GM18526 (cell line): Measurements from ENCODE around the gene SGMS1.

Experiments
- POLR2A ChIP-seq: IDR thresholded peaks from 3 replicates; pipeline ENCODE4 v1.6.1; 2011; ENCODE audit not compliant: insufficient read length; ENCODE audit errors: extremely low read depth

The SGMS1 gene

DNA sequence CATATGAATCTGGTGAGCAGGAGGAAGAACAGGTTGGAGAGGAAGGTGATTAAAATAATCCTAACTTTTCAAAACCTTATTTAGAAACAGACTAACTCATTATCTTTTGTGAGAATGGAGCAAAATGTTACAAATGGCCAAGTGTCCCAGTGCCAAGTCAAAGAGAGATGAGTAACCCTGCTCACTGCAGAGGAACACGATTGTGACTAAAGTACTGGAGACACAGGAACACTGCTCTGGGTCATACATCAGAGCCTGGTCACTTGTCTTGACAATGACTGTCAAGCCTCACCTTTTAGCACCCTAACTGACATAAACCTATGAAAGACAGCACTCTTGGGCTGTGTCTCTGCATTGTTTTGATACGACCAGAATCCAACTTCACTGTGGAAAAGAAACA is 108.8 kb downstream of the SGMS1 start:
- TF ChIP-seq POLR2A: no peak

- no peak for TF ChIP-seq POLR2A
Measured at GRCh38 chr10:50513956-50514355, 109.8 kb downstream of the SGMS1 start.

DNA sequence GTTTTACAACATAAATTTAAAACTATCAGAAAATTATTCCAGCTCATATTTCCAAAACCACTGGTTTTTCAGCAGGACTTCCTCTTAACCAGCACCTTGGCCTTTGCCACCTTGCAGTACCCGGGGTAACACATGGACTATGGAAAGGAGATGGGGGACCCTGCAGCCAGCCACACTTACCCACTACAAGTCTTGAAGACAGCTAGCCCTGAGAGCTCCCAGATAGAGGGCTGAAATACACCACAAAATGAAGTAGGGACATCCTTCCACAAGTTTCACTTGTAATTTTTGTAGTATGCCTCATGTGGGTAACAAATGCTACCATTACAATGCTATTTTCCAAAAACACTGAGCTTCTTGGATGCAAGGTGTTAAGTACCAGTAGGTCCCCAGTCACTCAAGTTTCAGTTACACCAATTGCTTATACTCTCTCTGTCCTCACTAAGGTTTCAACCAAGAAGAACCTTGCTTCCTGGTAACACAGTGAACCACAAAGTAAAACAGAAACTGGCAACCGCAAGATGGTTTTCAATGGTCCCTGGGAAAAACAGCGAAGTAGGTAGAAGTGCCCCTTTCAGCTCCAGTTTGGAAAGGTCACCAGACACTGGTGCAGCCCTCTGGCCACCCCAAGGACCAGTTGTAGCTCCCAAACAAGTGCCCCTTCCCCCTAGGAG is 110.9 kb downstream of the SGMS1 start:
- TF ChIP-seq POLR2A: no peak

GRCh38 chr10:50512214-50512595 is 111.6 kb downstream of the SGMS1 start:
- TF ChIP-seq POLR2A: no peak

DNA sequence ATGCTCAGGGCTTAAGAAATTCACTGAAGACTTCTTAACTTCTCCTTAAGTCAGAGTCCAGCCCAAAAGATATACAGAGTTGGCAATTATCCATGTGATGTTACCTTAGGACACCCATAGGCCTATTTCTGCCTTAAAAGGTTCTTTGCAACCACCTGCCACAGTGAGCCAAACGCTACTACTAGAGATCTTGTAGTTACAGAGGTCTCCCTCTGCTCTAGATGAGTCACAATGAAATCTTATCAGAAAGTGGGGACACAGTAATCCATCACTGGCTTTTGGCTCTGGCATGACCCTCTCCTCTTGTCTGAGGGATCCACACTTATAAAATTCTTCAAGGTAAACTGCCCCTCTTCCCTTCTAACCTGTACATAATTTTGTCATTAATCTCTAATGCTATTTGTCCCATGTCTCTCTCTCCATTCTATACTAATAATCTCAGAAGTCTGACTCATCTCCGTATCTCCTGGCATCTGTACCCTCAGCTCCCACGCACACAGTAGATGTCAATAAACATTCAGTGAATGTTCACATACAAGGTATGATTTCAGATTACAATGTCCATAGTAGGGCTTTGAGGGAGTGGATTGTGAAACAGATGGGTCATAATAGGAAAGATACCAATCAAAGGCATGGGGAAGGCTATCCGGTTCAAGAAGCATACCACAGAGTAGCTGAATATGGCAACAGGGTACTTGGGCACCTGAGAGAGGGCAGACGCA is 112.1 kb downstream of the SGMS1 start:
- no peak for TF ChIP-seq POLR2A

- no peak for TF ChIP-seq POLR2A
Measured at GRCh38 chr10:50510517-50511473, 113.0 kb downstream of the SGMS1 start.

DNA sequence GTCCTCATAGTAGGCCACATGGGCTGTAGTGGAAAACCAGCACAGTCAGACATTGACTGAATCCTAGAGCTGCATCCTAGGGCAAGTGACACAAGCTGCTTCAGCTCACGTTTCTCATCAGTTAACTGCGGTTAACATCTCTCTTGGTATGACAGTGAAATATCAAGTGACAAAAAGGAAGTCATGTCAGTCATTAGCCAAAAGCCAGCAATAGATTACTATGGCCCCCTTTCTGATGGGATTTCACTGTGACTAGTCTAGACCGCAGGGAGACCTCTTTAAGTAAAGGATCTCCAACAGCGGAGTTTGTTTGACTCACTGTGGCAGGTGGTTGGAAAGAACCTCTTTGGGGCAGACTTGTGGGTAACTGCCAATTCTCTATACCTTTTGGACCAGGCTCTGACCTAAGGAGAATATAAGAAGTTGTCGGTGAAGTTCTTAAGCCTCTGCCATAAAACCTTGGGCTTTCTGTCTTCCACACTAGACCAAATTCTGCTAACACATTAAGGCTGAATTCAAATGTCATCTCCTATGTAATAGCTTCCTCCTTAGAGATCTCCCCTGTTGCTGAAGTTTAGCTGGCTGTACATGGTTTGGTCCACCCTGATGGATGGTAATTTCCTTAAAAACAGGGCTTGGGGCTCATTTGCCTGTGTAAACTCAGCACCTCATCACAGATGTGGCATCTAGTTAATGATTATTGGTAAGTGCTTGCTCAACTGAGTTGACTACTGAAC is 115.3 kb downstream of the SGMS1 start:
- no peak for TF ChIP-seq POLR2A

GRCh38 chr10:50506861-50507573 is 116.7 kb downstream of the SGMS1 start:
- no peak for TF ChIP-seq POLR2A

- no peak for TF ChIP-seq POLR2A
Measured at GRCh38 chr10:50504389-50504788, 119.4 kb downstream of the SGMS1 start.

DNA sequence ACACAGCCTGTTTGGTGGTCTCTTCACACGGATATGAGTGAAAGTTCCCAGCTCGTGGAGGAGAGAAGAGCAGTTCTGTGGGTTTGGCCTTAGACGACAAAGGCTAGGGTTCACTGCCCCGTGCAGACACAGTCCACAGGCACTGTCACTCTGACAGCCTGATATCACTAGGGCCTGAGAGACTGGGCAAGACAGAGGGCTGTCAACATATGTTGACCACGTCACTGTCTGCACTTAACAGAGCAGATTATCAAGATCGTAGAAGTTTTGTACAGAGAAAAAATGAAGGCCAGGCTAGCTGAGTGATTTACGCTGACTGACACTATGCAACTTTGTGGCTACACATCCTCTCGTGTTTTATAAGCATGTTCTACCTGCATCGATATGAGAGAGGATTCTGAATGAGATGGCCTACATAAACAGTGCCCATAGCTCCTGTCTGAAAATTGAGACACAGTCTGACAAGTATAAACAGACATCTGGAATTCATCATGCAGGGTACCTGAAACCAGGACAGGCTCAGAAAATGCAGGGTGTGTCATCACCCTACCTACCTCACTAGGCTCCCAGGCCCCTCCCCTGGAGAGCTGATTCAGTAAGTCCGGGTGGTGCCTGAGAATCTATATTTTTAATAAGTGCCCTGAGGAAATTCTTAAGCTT is 120.0 kb downstream of the SGMS1 start:
- no peak for TF ChIP-seq POLR2A

GRCh38 chr10:50501924-50502452 is 121.8 kb downstream of the SGMS1 start:
- no peak for TF ChIP-seq POLR2A

GRCh38 chr10:50501478-50501877 is 122.3 kb downstream of the SGMS1 start:
- no peak for TF ChIP-seq POLR2A

GRCh38 chr10:50498465-50498864 is 125.3 kb downstream of the SGMS1 start:
- TF ChIP-seq POLR2A: no peak

DNA sequence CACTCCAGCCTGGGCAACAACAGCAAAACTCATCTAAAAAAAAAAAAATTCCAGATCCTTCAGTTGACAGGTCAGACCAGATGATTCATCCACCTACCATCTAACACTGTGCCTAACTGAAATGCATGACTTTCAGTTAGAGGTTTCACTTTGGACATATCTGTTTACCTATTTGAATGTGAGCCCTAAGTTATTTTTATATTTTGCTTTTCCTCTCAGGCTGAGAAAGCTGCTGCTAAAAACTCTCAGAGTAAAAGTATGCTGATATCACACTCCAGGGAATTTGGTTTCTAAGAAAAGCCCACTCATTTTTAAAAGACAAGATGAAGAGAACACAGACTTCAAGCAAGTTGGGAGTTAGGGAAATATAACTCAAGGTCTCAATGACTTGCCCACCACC is 126.0 kb downstream of the SGMS1 start:
- no peak for TF ChIP-seq POLR2A
